GM19438 (cell line): ENCODE measurements around the gene FHIT.
A peak's percentile ranks its signal among the peaks of the same experiment; 100 is the strongest.

ENCODE experiments used
- ATAC-seq: cut with Tn5 transposase; IDR thresholded peaks from one replicate; pipeline ENCODE4 v1.9.1; 2021; ENCODE audit warnings: low read depth; ENCODE audit not compliant: unreplicated experiment

FHIT gene

DNA sequence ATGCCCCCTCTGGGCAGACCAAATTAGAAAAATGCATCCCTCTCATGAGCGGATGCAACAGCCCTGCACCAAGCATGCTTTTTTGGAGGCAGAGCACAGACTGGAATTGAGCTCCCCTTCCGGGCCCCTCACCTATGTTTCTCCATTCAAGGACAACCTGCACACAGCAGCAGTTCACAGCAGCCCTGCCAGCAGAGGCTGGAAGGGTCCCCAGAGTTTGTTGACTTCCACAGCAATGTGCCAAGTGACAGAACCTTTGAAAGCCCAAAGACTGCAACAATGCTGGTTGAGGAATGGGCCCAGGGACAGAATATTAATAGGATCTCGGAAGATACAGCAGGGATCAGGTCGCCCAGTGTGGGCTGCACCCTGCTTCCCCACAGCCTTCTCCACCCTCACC is 650.4 kb downstream of the FHIT start:
- no peak for ATAC-seq

DNA sequence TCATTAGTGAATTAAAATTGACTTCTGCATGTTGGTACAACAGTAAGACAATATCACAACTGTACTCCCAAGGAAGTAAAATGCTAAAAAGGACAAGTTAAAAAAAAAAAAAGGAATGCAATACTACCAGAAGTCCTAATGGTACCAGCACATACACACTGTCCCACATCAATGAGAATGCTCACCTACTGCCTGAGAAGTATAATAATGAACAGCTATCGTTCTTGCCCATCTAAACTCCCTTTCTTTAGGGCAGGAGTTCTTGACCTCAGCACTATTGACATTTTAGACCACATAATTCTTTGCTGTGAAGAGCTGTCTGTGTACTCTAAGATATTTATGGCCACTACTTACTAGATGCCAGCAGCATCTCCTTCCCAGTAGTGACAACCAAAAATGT is 651.7 kb downstream of the FHIT start:
- ATAC-seq: no peak

DNA sequence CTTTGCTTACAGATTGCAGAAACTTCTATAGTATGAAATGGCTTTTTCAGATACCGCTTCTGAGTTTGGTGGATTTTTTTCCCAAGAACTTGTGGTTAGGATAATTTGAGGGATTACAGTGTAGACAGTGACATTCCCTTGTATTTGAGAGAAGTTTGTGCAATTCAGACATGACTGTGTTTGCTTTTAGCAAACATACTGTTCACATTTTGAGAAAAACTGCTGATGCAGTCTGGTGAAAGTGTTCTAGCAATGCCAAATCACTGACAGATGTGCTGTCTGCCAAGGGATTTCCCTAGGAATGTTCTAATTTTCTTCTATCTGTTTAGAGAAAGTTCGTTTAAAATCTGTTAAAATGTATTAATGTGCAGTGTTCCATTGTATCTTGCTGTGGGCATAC is 652.6 kb downstream of the FHIT start:
- ATAC-seq: no peak

DNA sequence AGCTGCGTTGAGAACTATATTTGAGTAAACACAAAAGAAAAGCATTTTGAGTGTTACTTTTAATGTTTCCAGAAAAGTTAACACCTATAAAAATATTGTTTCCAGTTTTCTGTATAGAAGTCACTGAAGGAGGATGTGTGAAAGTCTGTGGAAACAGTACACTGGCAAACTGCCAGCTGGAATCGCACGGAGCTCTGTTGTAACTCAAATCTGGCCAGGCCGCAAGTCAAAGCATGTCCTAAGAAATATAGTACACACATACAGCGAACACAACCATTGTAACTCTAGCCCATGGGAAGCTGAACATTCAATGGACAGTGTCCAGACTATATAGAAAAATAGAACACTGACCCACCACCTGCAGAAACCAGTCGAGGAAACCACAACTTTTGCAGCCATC is 657.2 kb downstream of the FHIT start:
- no peak for ATAC-seq

DNA sequence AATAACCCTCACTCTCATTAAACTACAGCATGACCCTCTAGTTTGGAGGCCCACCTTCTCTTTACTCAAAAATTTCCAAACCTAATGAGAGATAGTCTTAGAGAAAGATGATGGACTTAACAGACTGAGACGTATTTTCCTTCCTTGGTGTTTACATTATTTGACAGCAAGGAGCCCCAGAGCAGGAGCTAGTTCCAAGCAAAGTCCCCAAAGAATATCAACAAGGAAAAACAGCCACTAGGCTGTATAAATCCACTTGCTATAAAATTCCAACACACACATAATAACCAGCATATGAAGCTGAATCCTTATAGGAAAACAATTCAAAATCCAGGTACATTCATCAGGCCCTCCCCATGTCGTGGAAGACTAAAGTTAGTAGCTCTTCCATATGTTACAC is 660.0 kb downstream of the FHIT start:
- no peak for ATAC-seq

DNA sequence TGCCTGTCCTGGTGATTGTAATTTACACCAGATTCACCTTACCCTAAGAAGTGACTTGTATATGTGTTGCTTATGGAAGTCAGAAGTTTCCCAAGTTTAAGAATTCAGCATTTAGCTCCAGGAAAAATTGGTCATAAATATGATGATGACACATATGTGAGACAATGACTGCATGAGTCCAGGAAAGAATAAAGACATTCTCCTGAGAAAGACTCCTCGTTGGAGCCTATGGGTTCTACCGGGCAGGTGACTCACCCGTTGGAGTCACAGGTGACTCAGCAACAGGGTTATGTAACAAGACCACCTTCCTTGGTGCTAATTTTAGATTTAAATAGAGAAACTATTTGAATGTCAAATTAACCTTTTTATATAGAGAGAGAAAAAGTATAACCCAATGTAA is 662.4 kb downstream of the FHIT start:
- ATAC-seq: no peak

DNA sequence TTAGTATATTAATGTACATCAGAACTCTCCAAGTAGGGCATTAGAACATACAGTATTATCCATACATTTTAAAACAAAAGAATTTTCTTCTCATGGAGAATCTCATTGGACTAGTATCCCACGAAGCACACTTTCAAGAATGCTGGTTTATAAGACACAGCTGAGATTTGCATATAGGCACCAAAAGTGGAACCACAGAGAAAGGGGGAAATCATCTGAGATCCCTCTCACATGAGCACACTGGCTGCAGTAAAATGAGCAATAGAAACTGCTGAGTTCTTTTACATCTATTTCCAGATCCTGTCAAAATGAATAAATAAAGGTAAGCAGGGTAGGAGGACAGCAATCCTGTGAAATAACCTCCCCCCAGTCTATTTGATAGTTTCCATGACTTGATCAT is 665.3 kb downstream of the FHIT start:
- no peak for ATAC-seq

DNA sequence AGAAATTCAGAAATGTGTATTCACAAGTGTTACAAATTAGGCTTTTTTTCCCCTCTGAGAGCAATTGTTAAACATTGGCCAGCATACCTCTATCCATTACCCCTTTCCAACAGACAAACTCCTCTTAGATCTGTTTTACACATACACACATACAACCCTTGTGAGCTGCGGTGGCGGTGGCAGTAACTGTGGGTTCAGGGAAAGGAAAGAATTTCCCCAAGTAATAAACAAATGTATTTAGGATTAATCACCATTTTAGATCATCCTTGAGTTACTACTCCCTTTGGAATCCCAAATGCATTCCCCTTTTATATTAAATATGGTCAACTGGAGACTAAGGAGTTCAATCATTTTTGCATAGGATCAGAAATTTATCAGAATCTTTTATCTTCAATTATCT is 667.0 kb downstream of the FHIT start:
- no peak for ATAC-seq

DNA sequence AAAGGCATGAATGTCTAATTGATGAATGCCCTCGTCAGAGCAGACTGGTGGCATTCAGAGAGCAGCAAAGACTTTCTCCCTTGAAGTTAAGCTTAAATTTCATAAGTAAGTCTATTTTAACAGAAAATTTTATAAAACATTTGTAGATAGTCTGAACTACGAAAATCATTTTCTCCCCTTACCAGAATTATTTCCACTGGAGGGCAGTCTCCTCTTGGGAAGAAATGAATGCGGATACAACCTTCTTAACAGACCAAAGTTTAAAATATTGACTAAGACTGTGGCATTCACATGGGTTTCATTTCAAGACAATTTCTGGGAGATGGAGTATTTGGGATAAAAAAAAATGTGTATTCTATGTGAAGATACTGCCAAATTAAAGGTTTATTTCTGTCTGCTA is 669.0 kb downstream of the FHIT start:
- no peak for ATAC-seq

DNA sequence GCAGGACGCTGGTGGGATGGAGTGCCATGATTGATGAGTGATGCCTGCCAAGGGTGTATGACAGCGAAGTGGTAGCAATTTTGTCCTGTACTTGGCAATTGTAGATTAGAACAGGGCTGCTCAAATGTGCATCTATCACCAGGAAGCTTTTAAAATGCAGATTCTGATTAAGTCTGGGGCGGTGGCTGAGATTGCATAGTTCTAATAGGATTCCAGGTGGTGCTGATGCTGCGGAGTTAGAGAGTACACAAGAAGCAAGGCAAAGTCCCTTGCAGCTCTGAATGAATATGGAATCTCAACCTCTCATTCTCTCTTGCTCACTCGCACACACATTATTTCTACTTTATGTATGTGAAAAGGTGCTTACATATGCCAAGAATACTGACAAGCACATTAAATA is 670.4 kb downstream of the FHIT start:
- ATAC-seq: no peak

DNA sequence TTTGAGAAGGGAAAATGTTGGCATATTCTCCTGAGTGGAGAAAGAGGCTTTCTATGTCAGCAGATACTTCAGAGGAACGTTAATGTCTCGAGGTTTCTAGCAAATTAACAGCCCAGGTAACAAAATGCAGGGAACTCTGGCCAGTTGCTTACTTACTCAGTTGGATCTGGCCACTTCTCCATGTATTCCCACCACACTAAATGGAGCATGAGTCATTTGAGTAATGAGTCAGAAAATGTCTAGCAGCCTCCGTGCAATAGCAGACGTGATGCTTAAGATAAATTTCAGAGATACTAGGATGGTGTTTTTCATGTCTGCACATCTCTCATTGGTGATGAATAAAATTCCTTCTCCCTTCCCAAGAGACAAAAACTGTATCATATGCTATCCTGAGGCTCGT is 671.5 kb downstream of the FHIT start:
- no peak for ATAC-seq

DNA sequence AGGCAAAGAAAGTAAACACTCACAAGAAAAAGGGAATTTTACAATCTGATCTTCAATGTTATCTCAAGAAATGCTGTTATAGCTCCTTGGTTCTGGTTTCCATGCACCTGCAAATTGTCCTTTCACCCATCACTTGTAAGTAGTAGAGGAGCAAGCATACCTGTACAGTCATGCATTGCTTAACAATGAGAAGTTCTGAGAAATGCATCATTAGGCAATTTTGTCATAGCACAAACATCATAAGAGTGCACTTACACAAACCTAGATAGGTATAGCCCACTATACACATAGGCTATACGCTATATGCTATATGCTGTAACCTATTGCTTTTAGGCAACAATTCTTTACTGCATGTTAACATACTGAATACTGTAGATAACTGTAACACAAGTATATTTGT is 672.3 kb downstream of the FHIT start:
- no peak for ATAC-seq

DNA sequence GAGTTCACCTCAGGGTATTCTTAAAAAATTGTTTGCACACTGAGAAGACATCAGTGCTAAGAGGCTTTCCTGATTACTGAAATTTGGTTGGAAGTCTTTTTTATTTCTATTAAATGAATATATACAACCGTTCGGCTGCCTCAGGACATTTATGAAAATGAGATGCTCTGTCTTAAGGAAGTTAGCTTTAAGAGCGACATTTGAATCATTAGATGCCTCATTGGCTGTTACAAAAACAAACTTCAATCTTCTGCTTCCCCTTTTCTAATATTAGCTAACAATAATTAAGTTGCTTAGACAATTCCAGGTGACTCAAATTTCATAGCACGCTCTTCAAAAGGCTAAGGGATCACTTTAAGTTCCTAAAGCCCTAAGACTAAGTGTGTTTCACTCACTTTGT is 673.7 kb downstream of the FHIT start:
- ATAC-seq: no peak

DNA sequence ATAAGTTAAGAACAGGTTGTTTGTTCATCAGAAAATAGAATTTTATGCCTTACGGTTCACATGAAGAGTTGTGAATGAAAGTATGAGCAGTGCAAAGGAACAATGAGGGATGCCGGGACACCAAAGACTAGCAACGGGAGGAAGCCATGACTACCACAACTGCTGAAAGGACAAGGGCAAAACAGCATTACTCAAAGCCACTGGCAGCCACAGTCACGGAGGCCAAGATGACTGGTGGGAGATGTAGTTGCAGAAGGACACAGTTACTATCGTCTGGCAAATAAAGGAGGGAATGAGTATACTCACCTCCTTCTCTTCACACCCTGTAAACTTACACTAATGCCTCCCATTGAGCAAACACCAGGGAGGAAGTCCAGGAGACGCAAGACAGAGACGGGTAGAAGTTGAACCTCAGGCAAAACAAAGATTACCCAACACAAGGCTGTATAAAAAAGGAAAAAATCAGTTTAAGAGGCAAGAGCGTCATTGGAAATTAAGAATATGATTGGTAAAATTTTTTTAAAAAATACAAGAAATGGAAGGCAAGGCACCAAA is 675.5 kb downstream of the FHIT start:
- no peak for ATAC-seq

DNA sequence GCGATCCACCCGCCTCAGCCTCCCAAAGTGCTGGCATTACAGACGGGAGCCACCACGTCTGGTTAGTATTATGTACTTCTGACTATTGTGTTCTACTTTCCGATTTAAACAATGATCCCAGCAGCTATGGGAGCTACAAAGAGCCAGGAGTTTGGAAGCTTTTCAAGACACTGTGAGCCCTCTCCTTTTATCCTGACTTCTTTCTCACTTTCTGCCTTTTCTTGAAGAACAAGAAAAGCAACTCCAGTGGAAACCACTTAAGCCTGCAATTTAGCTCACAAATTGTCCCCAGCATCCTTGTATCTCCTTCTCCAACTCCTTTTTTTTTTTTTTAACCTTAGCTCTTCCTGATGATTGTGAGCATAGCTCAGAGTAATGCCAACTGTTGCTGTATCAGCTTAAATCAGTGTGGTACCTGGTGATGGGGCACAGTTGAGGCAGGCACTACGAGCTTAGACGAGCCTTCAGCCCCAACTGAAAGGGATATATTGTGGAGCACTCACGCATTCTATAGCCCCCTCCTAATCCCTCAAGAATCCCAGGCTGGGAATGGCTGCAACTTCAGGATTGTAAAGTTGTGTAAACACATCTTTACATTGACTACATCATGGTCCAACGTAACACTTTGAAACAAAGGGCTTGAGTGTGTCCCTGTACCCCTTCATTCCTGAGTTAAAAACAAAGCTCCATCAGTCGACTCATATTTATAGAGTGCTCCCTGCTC is 677.0 kb downstream of the FHIT start:
- ATAC-seq: no peak

DNA sequence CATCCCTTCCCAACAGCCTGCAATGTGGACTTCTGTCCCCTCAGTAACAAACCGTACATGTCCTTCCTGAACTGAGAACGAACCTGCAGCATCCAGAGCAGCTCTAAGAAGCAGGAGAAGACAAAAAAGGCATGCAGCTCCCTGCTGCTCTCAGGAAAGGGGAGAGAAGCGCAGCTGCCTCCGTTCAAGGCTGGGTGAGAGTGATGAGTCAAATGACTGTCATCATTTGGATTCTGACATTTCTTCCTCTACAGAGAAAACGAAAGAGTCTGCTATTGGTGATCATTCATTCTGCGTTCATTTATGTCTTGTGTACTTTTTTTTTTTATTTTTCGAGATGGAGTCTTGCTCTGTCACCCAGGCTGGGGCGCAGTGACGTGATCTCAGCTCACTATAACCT is 677.8 kb downstream of the FHIT start:
- ATAC-seq: no peak

DNA sequence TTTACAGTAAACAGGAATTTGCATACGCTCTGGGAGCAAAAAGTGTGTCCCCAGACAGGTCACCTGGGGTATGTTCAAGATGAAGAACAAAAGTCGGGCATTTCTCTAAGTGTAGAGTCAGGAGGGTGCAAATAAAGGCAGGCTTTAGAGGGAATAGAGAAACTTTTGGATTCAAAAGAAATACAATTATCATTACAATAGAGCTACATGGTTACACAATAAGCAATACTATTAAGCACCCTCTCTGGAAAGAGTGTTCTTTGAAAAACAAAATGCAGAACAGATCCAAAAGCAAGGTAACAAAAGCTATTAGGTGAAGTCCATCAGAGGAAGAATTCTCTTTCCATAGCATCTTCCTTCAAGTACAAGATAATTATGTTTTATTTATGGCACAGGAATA is 679.7 kb downstream of the FHIT start:
- ATAC-seq: no peak

DNA sequence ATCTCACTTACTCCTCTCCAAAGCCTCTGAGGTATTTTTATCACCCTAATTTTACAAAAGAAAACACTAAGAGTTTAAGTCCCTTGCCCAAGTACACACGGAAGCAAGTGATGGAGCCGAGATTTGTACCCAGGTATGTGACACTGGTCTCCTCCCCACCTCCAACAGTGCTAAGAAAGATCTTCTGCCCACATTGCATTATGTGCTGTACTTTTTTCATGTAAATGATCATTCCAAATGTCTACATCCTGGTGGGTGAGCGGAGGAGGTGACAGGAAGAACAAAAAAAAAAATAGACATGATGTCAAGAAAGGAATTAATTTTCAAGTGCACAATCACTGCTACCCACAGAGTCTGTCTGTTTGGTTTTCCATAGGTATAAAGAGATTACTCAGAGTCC is 694.1 kb downstream of the FHIT start:
- no peak for ATAC-seq

DNA sequence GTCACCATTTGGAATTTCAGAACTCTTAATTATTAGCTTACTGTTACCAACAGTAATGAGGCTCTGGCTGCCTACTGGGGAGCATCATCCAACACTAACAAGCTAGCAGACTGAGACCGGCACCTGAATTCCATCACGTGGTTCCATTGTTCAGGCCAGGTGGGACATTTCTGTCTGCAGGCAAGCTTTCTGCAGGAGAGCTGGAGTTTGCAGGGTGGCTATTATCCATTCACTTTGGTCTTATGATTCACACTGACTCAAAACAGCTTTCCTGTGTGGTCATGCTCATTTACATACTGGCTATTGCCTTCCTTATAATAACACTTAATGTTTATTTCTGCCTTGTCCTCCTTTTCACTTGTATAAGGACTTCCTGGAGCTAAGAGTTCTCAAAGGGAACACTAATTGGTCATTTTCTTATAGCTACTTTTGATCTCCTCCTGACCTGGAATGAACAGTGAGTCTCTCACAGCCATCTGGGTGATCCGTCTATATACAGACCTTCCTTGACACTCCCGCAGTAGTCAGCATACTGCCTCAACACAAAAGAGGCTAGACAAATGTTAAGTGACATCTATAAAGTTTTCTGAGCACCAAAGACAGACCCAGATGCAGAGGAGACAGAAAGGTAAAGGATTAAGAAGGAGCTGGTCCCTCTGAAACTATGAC is 695.4 kb downstream of the FHIT start:
- peak; percentile 91 for ATAC-seq

DNA sequence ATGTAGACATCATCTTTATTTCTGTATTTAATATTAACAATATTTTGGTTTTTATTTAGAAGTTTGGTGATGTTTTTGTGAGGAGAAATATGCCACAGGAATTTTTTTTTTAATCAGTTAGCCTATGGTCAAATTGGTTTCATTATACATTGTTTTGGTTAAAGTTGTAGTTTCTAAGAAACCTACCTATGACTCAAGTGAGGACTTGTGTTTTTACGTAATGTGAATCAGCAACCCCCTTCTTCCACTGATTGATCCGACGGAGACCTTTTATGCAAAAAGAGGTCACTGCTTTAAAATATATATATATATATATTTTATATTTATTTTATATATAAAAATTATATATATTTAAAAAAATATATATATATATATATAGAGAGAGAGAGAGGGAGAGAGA is 698.1 kb downstream of the FHIT start:
- no peak for ATAC-seq

DNA sequence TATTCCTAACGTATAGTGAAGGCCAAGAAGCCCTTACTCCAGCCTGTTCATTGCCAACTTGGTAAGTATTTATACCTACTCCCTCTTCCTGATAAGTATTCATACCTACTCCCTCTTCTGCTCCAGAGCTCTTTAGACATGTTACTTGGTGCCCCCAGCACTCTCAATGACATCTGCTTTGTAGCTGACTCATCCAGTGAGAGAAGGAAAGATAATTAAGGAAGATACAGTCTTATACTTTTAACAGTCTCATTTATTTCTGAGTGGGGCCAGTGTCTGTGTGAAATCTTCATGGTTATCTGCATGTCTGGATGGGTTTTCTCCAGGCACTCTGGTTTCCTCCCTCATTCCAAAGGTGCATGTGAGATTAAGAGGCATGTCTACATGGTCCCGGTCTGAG is 698.7 kb downstream of the FHIT start:
- ATAC-seq: no peak

DNA sequence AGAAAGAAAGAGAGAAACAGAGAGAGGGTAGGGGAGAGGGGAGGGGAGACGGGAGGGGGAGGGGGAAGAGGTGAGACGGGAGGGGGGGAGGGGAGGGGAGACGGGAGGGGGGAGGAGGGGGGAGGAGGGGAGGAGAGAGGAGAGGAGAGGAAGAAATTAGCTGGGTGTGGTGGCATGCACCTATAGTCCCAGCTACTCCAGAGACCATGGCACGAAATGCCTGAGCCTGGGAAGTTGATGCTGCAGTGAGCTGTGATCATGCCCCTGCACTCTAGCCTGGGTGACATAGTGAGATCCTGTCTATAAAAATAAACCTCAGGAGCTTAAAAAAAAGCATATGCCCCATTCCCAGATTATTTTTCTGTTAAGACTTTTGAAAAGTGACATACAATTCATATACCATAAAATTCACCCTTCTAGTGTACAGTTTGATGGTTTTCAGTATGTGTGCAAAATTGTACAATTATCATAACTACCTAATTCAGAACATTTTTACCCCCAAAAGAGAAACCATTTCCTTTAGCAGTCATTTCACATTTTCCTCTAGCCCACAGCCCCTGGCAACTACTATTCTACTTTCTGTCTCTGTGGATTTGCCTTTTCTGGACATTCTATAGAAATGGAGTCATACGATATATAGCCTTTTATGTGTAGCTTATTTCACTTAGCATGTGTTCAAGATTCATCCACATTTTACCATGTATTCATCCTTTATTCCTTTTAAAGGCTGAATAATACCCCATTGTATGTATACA is 699.6 kb downstream of the FHIT start:
- no peak for ATAC-seq
